Heart left ventricle (tissue), 16 donors: ENCODE data around the gene CEP63. TPM values are rescaled to one million over a fixed set of nuclear protein-coding genes. Genes with fewer than 3 reads are reported as not detected.

Source experiments
- ATAC-seq, 4 donors: fragments of 200-7000 bp; cut with Tn5 transposase; one replicate each; pipeline ENCODE4 v1.9.1; 2020 to 2022; ENCODE audit warnings: moderate library complexity in 4 of 4, mild to moderate bottlenecking in 3 of 4, moderate number of reproducible peaks in 1 of 4
- DNase-seq, 5 donors: peaks; one replicate each; pipeline ENCODE4 v3.0.0-alpha.2; 2020
- H3K27ac ChIP-seq, 12 donors: fragments of 200-600 bp; sonication (generic) in 4 of 12; one replicate each; pipeline versions ENCODE4 v1.5.0 to v1.8.0; 2016 to 2022; ENCODE audit warnings: mild to moderate bottlenecking in 2 of 12
- H3K27me3 ChIP-seq, 9 donors: fragments of 200-600 bp; sonication (generic) in 2 of 9; one replicate each; pipeline versions ENCODE4 v1.5.1 to v1.8.0; 2016 to 2022; ENCODE audit warnings: mild to moderate bottlenecking in 3 of 9
- H3K36me3 ChIP-seq, 9 donors: fragments of 200-600 bp; sonication (generic) in 2 of 9; one replicate each; pipeline versions ENCODE4 v1.5.0 to v1.8.0; 2018 to 2022; ENCODE audit warnings: mild to moderate bottlenecking in 2 of 9
- H3K4me1 ChIP-seq, 12 donors: fragments of 200-600 bp; sonication (generic) in 4 of 12; one replicate each; pipeline versions ENCODE4 v1.5.0 to v1.8.0; 2016 to 2022; ENCODE audit warnings: mild to moderate bottlenecking in 3 of 12
- H3K4me3 ChIP-seq, 12 donors: fragments of 200-600 bp; sonication (generic) in 4 of 12; one replicate each; pipeline versions ENCODE4 v1.5.0 to v1.8.0; 2017 to 2022; ENCODE audit warnings: mild to moderate bottlenecking in 9 of 12, moderate library complexity in 4 of 12
- H3K9me3 ChIP-seq, 12 donors: fragments of 200-600 bp; sonication (generic) in 4 of 12; one replicate each; pipeline versions ENCODE4 v1.5.0 to v1.8.0; 2016 to 2022; ENCODE audit warnings: mild to moderate bottlenecking in 1 of 12
- CTCF ChIP-seq, 12 donors: fragments of 200-600 bp; sonication (generic) in 4 of 12; IDR thresholded peaks; one replicate each; pipeline versions ENCODE4 v1.5.0 to v1.8.0; 2018 to 2022; ENCODE audit warnings: antibody characterized with exemption in 12 of 12, mild to moderate bottlenecking in 5 of 12
- POLR2A ChIP-seq, 2 donors: fragments of 450-650 bp; IDR thresholded peaks; one replicate each; pipeline ENCODE4 v1.6.1; 2017; ENCODE audit warnings: antibody characterized with exemption in 2 of 2, mild to moderate bottlenecking in 2 of 2, moderate library complexity in 2 of 2
- WGBS, 4 donors: extraction: QIAGEN DNeasy Blood & Tissue Kit in 2 of 4; methylation state at CpG; one replicate each; pipeline versions ENCODE4 v1.1.5 to v1.1.7; 2013 to 2018; 5-methylcytosine and 5-hydroxymethylcytosine counted together
- intact Hi-C, 10 donors: fragments of 100-400 bp; cut with DNase I; formaldehyde crosslinking; loops; one replicate each; pipeline versions ENCODE4 v1.11.1 to v1.14.2; 2022
- polyA plus RNA-seq, 2 donors: library from polyadenylated mRNA; stranded (reverse); fragments of 200-250 nt; gene quantifications; one replicate each; pipeline ENCODE4 v1.2.3, GENCODE V29; 2013
- total RNA-seq, 9 donors: library from RNA; depleted of rRNA in 2 of 9; stranded (reverse); fragments of >200 nt in 2 of 9; fragmentation: NEBNext Ultra II Directional in 3 of 9; extraction: Animal tissue kit (Norgen Biotek cat#: 25700) in 3 of 9; gene quantifications; one replicate each; pipeline versions ENCODE4 v1.1.0 to v1.2.4, GENCODE V29; 2016 to 2023
- donor health status: ischemic (EF 13 %, LVEDD 7.1; RV severe dilation, severe dysfunction).
- donor health status: healthy with polysubstance abuse.
- donor health status: DM: no; HTN: yes; CAD: no.
- donor health status: DM: no; HTN: no; CAD: no.
- donor health status: ischemic (EF 25% LVEDD 6.9; RV normal size, moderate dysfunction).
- donor health status: ischemic (EF 25% LVEDD 5.7; RV mildly dilated, moderate dysfunction).
- donor health status: healthy.
- donor health status: DM: yes; HTN: yes; CAD: no.
- donor health status: ischemic (EF 35%, LVEDD 5.7; RV mildly dilated, moderate dysfunction).
- donor health status: nonischemic (EF 11% LVEDD 7.7; RV severe dilation, severe dysfunction).
- donor health status: DM: yes; HTN: yes; CAD: no.
- donor health status: PGD.
- donor health status: ischemic (EF 29% LVEDD 5.4; RV normal size, mild dysfunction).
- donor health status: nonischemic (EF 23%, LVEDD 6.1; RV moderate dilation, normal function).

Gene CEP63
- total and polyA plus RNA-seq, 11 donors: 19.1 to 35.3 (median 29.5) TPM

- 91 to 96% (median 93%) methylated on average over 2 of the region's 2 CpGs for WGBS, 4 donors
- no peak overlapping the region for H3K4me3 ChIP-seq
- H3K27me3 ChIP-seq: no peaks in the 10 kb centered on the region
- intact Hi-C loops: no loop called here
- DNase-seq: no peak
- H3K36me3 ChIP-seq: peaks cover 0 to 71% (median 46%) of the 10 kb centered on the region in 9 donors
- peaks cover 0 to 16% (median 0%) of the 10 kb centered on the region in 12 donors for H3K4me1 ChIP-seq
- no peak overlapping the region for H3K27ac ChIP-seq
- ATAC-seq: no peak
- TF ChIP-seq POLR2A (IDR thresholded peaks at IDR 0.05) (no peak), CTCF (IDR thresholded peaks at IDR 0.05) (no peak)
- no peaks in the 10 kb centered on the region for H3K9me3 ChIP-seq
Observed at GRCh38 chr3:134545818-134546217, 60.0 kb downstream of the CEP63 start.

- H3K4me1 ChIP-seq: no peaks in the 10 kb centered on the region
- DNase-seq (no peak), ATAC-seq (no peak)
- peaks cover 0 to 74% (median 50%) of the 10 kb centered on the region in 9 donors for H3K36me3 ChIP-seq
- no peak overlapping the region for H3K4me3 ChIP-seq
- intact Hi-C loops: no loop called here
- TF ChIP-seq POLR2A (IDR thresholded peaks at IDR 0.05) (no peak), CTCF (IDR thresholded peaks at IDR 0.05) (no peak)
- H3K27me3 ChIP-seq: no peaks in the 10 kb centered on the region
- no peak overlapping the region for H3K27ac ChIP-seq
- no peaks in the 10 kb centered on the region for H3K9me3 ChIP-seq
Observed at GRCh38 chr3:134552784-134553183, 66.9 kb downstream of the CEP63 start.

GRCh38 chr3:134559591-134559990 lies 73.7 kb downstream of the CEP63 start:
- WGBS, 4 donors: 96 to 98% (median 97%) methylated on average over 3 of the region's 3 CpGs

GRCh38 chr3:134562055-134562454 lies 76.2 kb downstream of the CEP63 start:
- H3K27me3 ChIP-seq: no peaks in the 10 kb centered on the region
- H3K4me3 ChIP-seq: no peak overlapping the region
- H3K9me3 ChIP-seq: no peaks in the 10 kb centered on the region
- H3K36me3 ChIP-seq: peaks cover 0 to 59% (median 19%) of the 10 kb centered on the region in 9 donors
- intact Hi-C loops: no loop called here
- no peak for TF ChIP-seq CTCF (IDR thresholded peaks at IDR 0.05)
- H3K27ac ChIP-seq: no peak overlapping the region
- DNase-seq: no peak
- WGBS, 4 donors: 85 to 87% (median 87%) methylated on average over 4 of the region's 4 CpGs
- peaks cover 0 to 10% (median 0%) of the 10 kb centered on the region in 12 donors for H3K4me1 ChIP-seq
- no peak for ATAC-seq

More at GRCh38 chr3:134559591-134559990, 73.7 kb downstream of the CEP63 start:
- Histone ChIP-seq H3K4me1 (peaks cover 0 to 10% (median 0%) of the 10 kb centered on the region in 12 donors), H3K4me3 (no peak overlapping the region), H3K9me3 (no peaks in the 10 kb centered on the region), H3K36me3 (peaks cover 0 to 66% (median 19%) of the 10 kb centered on the region in 9 donors), H3K27me3 (no peaks in the 10 kb centered on the region), H3K27ac (no peak overlapping the region)
- intact Hi-C loops: no loop called here
- no peak for ATAC-seq
- no peak for DNase-seq
- TF ChIP-seq CTCF (IDR thresholded peaks at IDR 0.05): no peak
- TF ChIP-seq POLR2A (IDR thresholded peaks at IDR 0.05): no peak
